HepG2 (cell line): ENCODE measurements around the gene CTU1. TPM values are rescaled to one million over a fixed set of nuclear protein-coding genes. Genes with fewer than 3 reads are reported as not detected.

Experiments
- BATF2 ChIP-seq: sonication (generic); formaldehyde crosslinking; IDR thresholded peaks from 2 replicates; pipeline ENCODE4 v1.8.0; 2022; ENCODE audit warnings: mild to moderate bottlenecking, missing genetic modification reagents, moderate library complexity
- GABPB1 ChIP-seq: IDR thresholded peaks from 2 replicates; pipeline ENCODE4 v1.6.1; 2016; ENCODE audit warnings: mild to moderate bottlenecking, missing genetic modification reagents, moderate library complexity, missing compliant biosample characterization
- HNRNPL ChIP-seq: fragments of 200-400 bp; formaldehyde crosslinking; IDR thresholded peaks from 2 replicates; pipeline ENCODE4 v1.6.1; 2017; ENCODE audit warnings: mild to moderate bottlenecking, low read depth, low read length
- MXI1 ChIP-seq: IDR thresholded peaks from 3 replicates; pipeline ENCODE4 v1.6.1; 2012; ENCODE audit warnings: low read depth, low read length, inconsistent platforms, borderline replicate concordance
- POGZ ChIP-seq: sonication (generic); formaldehyde crosslinking; IDR thresholded peaks from 2 replicates; pipeline ENCODE4 v1.4.0; 2020; ENCODE audit warnings: mild to moderate bottlenecking, missing genetic modification reagents
- POLR2A ChIP-seq, 2 experiments: IDR thresholded peaks; 2 replicates each; pipeline ENCODE4 v1.6.1; 2011; ENCODE audit warnings: low read depth in 2 of 2, low read length in 2 of 2, mild to moderate bottlenecking in 1 of 2, moderate library complexity in 1 of 2; ENCODE audit not compliant: insufficient read depth in 1 of 2
- SCMH1 ChIP-seq: sonication (generic); formaldehyde crosslinking; IDR thresholded peaks from 2 replicates; pipeline ENCODE4 v1.9.0; 2021; ENCODE audit warnings: missing genetic modification reagents, mild to moderate bottlenecking, borderline replicate concordance
- SP5 ChIP-seq: IDR thresholded peaks from 2 replicates; pipeline ENCODE4 v1.6.1; 2016; ENCODE audit warnings: low read depth, borderline replicate concordance
- SRF ChIP-seq: IDR thresholded peaks from 2 replicates; pipeline ENCODE4 v1.6.1; 2011; ENCODE audit warnings: mild to moderate bottlenecking, low read depth, low read length, moderate library complexity
- TEAD2 ChIP-seq: sonication (generic); formaldehyde crosslinking; IDR thresholded peaks from 2 replicates; pipeline ENCODE4 v1.9.0; 2021; ENCODE audit warnings: missing genetic modification reagents
- ZBTB14 ChIP-seq: sonication (generic); formaldehyde crosslinking; IDR thresholded peaks from 2 replicates; pipeline ENCODE4 v1.4.0; 2020; ENCODE audit warnings: missing genetic modification reagents
- ZBTB39 ChIP-seq: sonication (generic); formaldehyde crosslinking; IDR thresholded peaks from 2 replicates; pipeline ENCODE4 v1.5.0; 2020; ENCODE audit warnings: missing genetic modification reagents
- ZNF17 ChIP-seq: sonication (generic); formaldehyde crosslinking; IDR thresholded peaks from 2 replicates; pipeline ENCODE4 v1.5.0; 2020; ENCODE audit warnings: mild to moderate bottlenecking, missing genetic modification reagents
- ZNF335 ChIP-seq: sonication (generic); formaldehyde crosslinking; IDR thresholded peaks from 2 replicates; pipeline ENCODE4 v1.4.0; 2020; ENCODE audit warnings: missing genetic modification reagents
- ZNF430 ChIP-seq: sonication (generic); formaldehyde crosslinking; IDR thresholded peaks from 2 replicates; pipeline ENCODE4 v1.9.0; 2021; ENCODE audit warnings: mild to moderate bottlenecking, missing genetic modification reagents
- ZNF432 ChIP-seq: sonication (generic); formaldehyde crosslinking; IDR thresholded peaks from 2 replicates; pipeline ENCODE4 v1.5.0; 2020; ENCODE audit warnings: missing genetic modification reagents, mild to moderate bottlenecking, borderline replicate concordance
- ZNF484 ChIP-seq: sonication (generic); formaldehyde crosslinking; IDR thresholded peaks from 2 replicates; pipeline ENCODE4 v1.5.1; 2020; ENCODE audit warnings: mild to moderate bottlenecking, low read depth, missing genetic modification reagents, borderline replicate concordance
- ZNF567 ChIP-seq: sonication (generic); formaldehyde crosslinking; IDR thresholded peaks from 2 replicates; pipeline ENCODE4 v1.8.1; 2023; ENCODE audit warnings: mild to moderate bottlenecking, missing genetic modification reagents, borderline replicate concordance
- ZNF569 ChIP-seq: sonication (generic); formaldehyde crosslinking; IDR thresholded peaks from 2 replicates; pipeline ENCODE4 v1.5.0; 2020; ENCODE audit warnings: mild to moderate bottlenecking, missing genetic modification reagents, moderate library complexity, borderline replicate concordance
- ZNF615 ChIP-seq: sonication (generic); formaldehyde crosslinking; IDR thresholded peaks from 2 replicates; pipeline ENCODE4 v1.5.0; 2020; ENCODE audit warnings: mild to moderate bottlenecking, missing genetic modification reagents, borderline replicate concordance
- ZNF841 ChIP-seq: sonication (generic); formaldehyde crosslinking; IDR thresholded peaks from 2 replicates; pipeline ENCODE4 v1.8.1; 2023; ENCODE audit warnings: missing genetic modification reagents, borderline replicate concordance
- polyA plus RNA-seq, 8 experiments: library from polyadenylated mRNA; depleted of rRNA in 3 of 8; stranded (reverse) in 7 of 8; unstranded in 1 of 8; fragments of >200 nt; fragmentation: Illumina TruSeq in 4 of 8; extraction: Trizol in 4 of 8; gene quantifications; 2 replicates each; pipeline versions ENCODE4 v1.2.1 to v1.2.3, GENCODE V29; 2011 to 2016; ENCODE audit warnings: low read depth in 4 of 8, missing spikeins in 1 of 8, mixed read lengths in 1 of 8; ENCODE audit not compliant: insufficient read depth in 1 of 8
- total RNA-seq, 5 experiments: library from RNA; depleted of rRNA; stranded (reverse); fragments of >200 nt; fragmentation: Illumina TruSeq; extraction: Trizol; gene quantifications; 2 replicates each; pipeline ENCODE4 v1.2.3, GENCODE V29; 2016; ENCODE audit warnings: low read depth in 1 of 5
- TF ChIP-seq, protein P1 (sequence below): sonication (generic); formaldehyde crosslinking; IDR thresholded peaks from 2 replicates; pipeline ENCODE4 v1.4.0; 2020; ENCODE audit warnings: missing genetic modification reagents, borderline replicate concordance

CTU1 gene
- total and polyA plus RNA-seq, 2 of the 13 experiments (the other 11 are each of a cell fraction or from before 2014, with no cell fraction given): 1.9 to 2.9 TPM

- TF ChIP-seq HNRNPL (peak; percentile 91), ZNF335 (CRISPR knock-in tag) (peak; percentile 70; the same call in 1 of the 2 replicates), ZNF430 (0 out of 2 replicates have a peak, but pooled peaks have one; percentile 55), ZNF567 (peak; percentile 67; the same call in 1 of the 2 replicates), SP5 (CRISPR knock-in tag) (0 out of 2 replicates have a peak, but pooled peaks have one; percentile 28), MXI1 (peak; percentile 93), POGZ (CRISPR knock-in tag) (peak; percentile 57; the same call in 1 of the 2 replicates), ZNF432 (CRISPR knock-in tag) (no peak), SRF (peak; percentile 50; the same call in 1 of the 2 replicates), SCMH1 (CRISPR knock-in tag) (no peak), ZNF569 (CRISPR knock-in tag) (no peak), ZBTB39 (no peak), POLR2A (IDR thresholded peaks at IDR 0.05; ENCODE audit: insufficient read depth in 1 of 2, low read depth in 2 of 2, low read length in 2 of 2) (peak; percentile 80 to 86), TEAD2 (CRISPR knock-in tag) (no peak), ZNF484 (CRISPR knock-in tag) (no peak), ZBTB14 (CRISPR knock-in tag) (peak; percentile 17; the same call in 1 of the 2 replicates), ZNF17 (CRISPR knock-in tag) (no peak), ZNF841 (CRISPR knock-in tag) (no peak), ZNF615 (CRISPR knock-in tag) (no peak), GABPB1 (CRISPR knock-in tag) (peak; percentile 99), BATF2 (CRISPR knock-in tag) (no peak)
- TF ChIP-seq, protein P1, sequence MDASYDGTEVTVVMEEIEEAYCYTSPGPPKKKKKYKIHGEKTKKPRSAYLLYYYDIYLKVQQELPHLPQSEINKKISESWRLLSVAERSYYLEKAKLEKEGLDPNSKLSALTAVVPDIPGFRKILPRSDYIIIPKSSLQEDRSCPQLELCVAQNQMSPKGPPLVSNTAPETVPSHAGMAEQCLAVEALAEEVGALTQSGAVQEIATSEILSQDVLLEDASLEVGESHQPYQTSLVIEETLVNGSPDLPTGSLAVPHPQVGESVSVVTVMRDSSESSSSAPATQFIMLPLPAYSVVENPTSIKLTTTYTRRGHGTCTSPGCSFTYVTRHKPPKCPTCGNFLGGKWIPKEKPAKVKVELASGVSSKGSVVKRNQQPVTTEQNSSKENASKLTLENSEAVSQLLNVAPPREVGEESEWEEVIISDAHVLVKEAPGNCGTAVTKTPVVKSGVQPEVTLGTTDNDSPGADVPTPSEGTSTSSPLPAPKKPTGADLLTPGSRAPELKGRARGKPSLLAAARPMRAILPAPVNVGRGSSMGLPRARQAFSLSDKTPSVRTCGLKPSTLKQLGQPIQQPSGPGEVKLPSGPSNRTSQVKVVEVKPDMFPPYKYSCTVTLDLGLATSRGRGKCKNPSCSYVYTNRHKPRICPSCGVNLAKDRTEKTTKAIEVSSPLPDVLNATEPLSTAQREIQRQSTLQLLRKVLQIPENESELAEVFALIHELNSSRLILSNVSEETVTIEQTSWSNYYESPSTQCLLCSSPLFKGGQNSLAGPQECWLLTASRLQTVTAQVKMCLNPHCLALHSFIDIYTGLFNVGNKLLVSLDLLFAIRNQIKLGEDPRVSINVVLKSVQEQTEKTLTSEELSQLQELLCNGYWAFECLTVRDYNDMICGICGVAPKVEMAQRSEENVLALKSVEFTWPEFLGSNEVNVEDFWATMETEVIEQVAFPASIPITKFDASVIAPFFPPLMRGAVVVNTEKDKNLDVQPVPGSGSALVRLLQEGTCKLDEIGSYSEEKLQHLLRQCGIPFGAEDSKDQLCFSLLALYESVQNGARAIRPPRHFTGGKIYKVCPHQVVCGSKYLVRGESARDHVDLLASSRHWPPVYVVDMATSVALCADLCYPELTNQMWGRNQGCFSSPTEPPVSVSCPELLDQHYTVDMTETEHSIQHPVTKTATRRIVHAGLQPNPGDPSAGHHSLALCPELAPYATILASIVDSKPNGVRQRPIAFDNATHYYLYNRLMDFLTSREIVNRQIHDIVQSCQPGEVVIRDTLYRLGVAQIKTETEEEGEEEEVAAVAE (CRISPR knock-in tag): peak; percentile 54; the same call in 1 of the 2 replicates
These were observed at the start of gene CTU1 (continued) for GRCh38 chr19:51108066-51108804.
